Measurements from ENCODE around the gene KCNQ1. TPM values are rescaled to one million over a fixed set of nuclear protein-coding genes. Genes with fewer than 3 reads are reported as not detected.

Gene KCNQ1
- total RNA-seq, 1 donor from 2014 or later = 0.07 TPM

DNA sequence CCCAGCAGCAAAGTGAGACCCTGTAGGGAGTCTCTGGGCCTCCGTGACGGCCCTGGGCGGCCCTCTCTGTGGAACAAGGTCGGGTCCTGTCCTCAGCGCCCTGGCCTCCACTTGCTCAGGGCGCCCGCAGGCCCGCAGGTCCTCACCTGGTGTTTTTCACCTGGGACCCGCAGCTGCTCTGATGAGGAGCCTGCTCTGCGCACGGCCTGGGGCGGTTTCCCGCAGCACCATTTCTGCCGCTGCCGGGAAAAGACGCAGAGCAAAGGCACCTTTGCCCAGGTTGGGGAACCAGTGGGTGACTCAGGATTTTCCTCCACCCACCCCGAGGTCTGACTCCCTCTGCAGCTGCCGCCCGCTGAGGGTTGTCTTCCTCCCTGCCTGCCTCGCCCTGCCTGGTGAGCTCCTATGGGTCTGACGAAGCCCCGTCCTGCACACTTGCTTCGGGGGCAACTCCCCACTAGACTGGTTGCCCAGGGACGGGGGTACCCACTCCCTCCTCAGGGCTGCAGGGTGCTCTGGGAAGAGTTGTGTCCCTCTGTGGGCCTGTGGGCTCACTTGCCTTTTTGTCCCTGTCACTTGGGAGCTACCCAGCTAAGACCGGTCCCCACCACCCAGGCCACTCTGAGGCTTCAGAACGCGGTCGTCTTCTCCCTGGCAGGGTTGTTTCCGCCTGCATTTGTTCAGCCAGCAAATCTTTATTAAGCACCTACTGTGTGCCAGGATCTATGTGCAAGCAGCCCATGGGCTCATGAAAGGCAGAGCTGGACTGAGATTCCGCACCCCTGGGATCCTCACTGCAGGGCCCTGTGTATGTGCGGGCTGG, 89.5 kb downstream of the KCNQ1 start:
- no peak for DNase-seq (ENCODE audit: low read depth, low spot score)

DNA sequence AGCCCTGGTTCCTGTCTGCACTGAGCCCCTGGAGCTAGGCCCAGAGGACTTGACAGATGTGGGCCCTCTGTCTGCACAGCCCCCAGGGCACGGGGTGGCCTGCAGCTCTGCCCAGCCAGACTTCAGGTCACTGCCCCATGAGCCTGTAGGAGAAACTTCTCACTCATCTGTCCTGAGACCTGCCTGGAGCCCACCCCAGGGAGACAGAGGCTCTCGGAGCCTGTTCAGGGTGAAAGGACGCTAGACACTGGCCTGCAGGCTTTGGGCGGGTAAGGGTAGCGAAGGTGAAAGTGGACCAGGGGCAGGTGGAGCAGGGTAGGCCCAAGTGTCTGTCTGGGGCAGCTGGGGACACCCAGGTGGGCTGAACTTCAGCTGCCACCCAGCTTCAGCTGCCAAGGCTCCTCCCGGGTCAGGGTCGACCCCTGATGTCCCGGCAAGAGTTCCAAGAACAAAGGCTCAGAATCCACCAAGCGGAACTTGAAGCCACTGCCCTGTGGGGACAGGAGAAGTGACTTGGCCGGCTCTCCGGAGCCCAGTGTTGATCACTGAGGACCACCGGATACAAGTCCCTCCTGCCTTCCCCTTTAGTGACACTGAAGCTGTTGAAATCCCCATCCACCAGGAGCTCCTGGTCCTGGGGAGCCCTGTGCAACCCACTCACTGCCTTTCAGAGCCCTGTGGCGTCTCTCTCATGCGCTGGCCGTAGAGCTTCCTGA, 90.3 kb downstream of the KCNQ1 start:
- no peak for DNase-seq (ENCODE audit: low read depth, low spot score)

DNA sequence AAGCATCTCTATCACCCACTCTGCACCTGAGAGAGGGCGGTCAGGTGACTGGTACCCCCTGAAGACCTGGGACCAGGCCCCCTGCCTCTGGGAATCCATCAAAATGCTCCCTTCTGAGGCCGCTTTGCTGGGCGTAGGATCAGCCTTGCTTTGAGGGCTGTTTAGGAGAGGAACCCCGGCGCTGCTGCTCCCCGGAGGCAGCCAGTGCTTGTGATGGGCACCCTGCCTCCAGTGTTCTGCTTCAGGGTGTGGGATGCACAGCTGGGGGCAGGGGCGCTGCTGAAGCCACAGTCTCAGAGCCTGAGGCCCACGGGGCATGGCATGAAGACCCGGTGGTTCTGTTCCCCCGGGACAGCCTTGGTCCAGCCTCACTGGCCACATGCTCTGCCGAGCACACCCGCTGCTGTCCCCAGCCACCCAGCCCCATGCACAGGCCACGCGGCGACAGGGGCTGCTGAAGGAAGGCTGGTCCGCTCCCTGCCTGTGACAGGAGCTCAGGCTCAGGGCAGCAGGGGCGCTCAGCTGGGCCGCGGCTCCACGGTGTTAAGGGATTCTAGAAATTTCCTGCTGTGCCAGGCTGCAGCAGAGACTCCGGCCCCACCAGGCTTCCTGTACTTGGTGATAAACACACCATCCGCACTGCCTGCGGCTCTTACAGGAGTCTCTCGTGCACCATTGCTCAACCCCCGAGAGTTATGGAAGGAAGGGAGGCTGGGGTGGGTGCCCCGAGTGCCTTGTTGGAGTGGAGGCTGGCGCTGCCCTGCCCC, 91.0 kb downstream of the KCNQ1 start:
- DNase-seq (ENCODE audit: low read depth, low spot score) = no peak

DNA sequence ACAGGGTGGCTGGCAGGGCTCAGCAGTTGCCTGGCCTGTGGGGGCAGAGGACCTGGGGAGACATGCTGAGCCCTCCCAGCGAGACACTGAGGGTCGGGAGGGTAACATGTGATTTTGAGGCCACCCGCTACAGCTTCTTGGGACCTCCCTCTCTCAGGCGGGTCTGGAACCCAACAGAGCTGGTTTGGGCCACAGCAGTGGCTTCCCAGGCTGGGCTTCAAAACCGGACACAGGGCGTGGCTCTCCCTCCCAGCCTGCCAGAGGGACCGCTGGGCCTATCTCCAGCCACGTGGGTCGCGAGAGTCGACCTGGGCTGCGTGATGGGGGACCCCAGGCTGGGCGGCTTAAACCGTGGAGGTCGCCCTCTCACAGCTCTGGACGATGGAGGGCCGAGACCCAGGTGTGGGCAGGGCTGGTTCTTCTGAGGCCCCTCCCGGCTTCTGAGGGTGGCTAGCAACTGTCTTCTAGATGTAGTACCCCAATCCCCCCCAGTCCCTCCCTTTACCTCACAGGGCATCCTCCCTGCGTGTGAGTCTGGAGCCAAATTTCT, 91.7 kb downstream of the KCNQ1 start:
- DNase-seq (ENCODE audit: low read depth, low spot score) = no peak

DNA sequence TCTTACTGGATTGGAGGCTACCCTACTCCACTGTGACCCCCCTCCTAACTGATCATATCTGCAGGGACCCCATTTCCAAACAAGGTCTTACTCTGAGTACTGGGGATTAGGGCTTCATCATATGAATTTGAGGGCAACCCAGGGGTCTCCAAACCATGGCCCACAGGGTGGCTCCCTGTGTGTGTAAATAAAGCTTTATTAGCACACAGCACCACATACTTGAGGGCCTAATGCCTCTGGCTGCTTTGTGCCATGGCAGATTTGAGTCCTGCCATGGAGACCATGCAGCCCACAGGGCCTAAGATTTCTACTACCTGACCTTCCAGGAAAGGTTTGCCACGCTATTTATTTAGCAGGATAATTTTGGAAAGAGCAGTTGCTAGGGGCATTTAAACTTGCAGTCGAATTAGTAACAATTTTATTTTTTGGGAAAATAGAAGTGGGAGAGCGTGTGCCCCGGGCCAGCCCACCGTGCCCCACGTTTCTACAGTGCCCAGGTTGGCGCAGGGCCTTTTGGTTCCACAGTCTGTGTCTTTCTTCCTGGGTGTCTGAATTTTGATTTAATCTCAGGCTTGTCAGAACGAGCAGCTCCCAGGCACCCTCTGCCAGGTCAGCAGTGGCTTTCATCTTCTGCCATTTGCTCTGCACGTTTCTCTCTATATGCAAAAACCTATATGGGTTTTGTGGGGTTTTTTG, 92.3 kb downstream of the KCNQ1 start:
- no peak for DNase-seq (ENCODE audit: low read depth, low spot score)

DNA sequence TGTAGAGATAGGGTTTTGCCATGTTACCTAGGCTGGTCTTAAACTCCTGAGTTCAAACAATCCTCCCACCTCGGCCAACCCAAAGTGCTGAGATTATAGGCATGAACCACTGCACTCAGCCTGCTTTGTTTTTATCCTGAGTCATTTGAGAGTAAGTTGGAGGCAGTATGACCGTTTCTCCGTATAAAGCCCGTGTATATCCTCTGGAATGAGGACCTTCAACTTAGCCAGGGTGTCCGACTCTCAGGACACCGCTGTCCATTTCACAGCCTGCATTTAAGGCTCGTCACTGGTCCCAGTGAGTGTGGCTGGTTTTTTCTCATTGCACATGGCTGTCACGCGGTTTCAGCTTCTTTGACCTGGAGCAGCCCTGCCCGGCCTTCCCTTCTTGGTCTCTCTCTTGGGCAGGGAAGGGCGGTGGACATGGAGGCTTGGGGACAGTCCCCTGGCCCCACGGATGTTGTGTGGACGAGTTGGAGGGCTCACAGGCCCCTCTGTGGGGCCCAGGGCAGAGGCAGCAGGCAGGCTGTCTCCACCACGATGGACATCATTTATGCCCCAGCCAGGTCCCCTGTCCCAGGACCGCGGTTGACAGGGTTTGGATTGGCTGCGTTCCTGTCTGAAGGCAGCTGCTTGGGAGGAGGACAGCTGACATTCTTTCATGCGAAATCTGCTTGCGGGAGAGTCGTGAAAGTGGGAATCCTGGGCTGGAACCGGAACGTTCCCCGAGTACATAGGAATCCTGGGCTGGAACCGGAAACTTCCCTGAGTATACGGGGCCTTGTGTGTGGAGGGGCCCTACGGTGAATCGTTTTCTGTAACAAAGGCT, 93.3 kb downstream of the KCNQ1 start:
- no peak for DNase-seq (ENCODE audit: low read depth, low spot score)

DNA sequence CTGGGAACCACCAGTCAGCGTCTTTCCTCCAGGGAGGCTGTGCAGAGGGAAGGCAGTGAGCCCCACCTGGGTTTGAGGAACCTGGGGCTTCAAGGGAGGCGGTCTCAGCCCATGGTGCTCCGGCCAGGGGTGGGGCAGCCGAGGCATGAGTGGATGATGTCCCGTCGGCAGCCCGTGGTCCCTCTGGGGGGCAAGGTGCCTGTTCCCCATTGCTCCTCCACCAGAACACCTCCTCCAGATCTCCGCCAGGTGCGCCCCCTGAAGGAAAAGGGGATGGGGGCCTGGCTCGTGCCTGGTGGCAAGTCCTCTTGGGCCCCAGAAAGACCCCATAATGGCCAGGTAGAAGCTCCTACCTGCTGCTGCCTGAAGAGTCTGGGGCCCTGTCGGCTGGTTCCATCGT, 94.1 kb downstream of the KCNQ1 start:
- no peak for DNase-seq (ENCODE audit: low read depth, low spot score)

DNA sequence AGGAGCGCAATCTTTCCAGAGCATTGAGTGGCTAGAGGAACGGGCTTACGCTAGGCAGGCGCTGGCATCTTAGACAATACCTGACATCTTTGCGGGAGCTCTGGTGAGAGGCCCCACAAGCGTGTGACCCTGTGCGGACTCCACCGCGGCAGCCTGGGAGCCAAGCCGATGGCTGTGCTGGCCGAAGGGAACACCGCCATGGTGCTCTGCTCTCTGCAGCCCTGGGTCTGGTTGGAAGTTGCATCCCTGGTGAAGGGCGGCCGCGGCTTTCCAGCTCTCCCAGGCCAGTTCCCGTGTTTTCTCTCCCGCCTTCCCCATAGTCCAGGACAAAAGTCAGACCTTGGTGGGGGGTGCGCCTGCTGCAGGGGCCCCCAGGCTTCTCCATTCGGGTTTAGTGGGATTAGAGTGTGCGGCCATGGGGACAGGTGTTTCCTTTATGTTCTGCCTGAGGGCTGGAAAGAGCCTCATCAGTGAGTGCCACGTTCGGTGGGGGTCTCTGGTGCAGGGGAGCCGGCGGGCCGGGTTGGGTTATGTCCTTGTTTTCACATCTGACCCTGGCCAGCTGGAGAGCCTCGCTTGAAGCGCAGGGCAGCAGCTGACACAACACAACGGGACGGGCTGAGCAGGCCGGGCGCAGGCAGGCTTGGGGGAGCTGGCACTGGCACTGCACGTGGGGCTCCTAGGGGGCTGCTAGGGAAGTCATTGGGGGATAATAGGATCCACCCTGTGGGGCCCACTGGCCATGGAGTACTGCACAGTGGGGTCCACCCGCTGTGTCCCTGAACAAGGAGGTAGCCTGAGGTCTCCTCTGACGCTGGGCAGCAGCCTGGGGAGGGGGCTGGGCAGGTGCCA, 94.8 kb downstream of the KCNQ1 start:
- DNase-seq (ENCODE audit: low read depth, low spot score) = no peak

DNA sequence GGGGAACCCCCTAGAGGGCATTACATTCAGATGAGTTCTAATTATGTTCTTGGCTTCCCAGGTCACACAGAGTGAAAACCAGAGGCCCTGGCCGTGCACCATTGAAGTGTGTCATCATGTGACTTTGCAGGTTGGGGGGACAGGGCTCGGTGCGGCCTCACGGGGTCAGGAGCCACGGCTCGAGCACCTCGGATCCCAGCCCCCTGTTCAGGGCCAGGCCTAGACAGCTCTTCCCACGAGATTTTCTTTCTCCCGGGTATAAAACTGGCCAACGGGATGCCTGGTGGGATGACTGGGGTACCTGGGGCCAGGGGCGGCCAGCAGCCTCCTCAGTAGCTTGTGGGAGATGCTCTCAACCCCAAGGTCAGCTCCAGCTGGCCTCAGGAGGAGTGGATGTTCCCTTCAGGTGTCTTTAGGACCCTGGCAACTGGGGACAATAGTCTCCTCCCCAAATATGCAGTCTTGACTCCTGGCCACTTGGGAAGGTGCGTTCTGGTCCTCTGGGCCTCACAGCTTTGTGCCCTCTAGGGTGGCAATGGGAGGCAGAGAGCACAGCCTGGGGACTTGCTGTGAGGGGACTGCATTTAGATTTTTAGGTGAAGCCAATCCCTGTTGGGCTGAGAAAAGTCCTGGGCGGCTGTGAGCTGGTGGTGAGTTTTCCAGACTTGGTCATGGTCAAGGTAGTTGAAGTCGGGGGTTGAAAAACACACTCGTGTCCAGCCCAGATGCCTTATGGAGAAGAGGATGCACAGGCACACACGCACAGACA, 95.6 kb downstream of the KCNQ1 start:
- no peak for DNase-seq (ENCODE audit: low read depth, low spot score)

DNA sequence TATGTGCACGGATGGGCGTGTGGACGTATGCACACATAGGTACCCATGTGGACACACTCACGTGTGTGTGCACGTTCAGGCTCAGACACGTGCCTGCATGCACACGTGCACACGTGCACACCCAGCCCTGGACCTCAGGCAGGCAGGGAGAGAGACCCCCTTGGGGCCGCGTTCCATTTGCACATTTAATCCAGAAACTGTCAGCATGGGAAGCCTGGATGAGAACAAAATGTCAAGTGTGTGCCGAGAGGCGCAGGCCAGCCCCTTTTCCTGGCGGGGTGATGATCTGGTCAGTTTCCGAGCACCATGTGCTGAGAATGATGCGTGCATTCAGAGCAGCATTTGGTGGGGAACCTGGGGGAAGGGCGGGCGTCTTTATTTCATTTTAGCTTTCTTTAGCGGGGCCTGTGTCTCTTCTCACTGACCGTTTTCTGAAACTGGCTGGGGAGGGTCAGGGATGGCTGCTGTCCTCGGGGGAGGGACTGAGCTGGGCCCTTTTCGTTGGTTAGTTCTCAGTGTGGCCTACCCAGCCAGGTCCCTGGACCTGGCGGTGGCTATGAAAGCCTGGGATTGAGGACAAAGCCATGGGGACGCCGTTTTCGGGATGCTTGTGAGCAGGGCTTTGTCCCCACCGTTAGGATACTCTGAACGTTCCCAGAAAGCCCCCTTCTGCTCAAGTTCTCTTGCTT, 96.3 kb downstream of the KCNQ1 start:
- DNase-seq (ENCODE audit: low read depth, low spot score) = no peak

DNA sequence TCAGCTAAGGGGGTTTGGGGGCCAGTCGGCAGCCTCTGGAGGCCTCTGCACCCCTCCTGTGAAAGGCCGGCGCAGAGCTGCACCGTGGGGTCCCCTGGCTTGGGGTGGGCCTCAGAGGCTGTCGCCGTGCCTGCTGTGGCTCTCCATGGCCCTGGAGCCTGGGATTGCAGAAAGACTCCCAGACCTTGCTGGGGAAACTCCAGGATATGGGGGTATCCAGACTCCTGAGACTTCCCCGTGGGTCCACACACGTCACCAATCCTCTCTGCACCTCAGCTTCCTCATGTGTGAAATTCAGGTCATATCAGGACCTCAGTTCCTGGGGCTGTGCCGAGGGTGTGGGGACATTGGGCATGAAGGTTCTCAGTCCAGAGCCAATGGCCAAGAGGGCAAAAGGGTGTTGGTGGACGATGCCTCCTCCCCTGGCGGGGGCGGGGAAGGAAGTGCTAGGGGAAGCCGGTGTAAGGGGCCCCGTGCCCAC, 97.1 kb downstream of the KCNQ1 start:
- DNase-seq (ENCODE audit: low read depth, low spot score) = no peak

DNA sequence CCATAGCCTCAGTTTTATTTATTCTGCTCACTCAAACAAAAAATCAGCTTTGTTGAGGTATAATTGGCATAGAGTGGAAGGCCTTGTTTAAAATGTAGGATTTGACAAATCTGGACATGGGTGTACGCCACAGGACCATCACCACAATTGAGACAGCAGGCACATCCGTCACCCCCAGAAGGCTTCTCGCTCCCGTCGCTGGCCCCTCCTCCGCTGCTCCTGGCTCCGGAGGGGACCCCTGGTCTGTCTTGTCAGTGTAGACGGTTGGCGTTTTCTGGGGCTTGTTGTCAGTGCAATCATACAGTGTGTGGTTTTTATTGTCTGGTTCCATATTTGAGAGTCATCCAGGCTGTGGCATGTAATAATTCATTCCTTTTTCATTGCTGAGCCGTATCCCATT, 97.6 kb downstream of the KCNQ1 start:
- DNase-seq (ENCODE audit: low read depth, low spot score) = no peak

DNA sequence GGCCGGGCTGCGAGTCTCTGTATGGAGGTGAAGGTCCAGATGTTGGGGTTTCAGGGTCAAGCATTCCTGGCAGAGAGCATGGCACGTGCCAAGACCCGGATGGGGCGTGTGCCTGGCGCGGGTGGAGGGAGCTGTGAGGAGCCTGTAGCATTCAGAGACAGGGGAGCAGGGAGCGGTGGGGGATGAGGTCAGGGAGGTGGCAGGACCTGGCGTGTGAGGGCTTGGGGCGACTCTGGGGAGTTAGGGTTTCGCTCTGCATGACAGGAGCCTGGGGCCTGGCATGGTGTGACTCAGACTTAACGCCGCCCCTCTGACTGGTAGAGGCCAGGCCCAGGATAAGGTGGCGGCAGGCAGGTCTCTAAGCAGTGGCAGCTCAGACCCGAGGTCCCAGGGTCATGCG, 103.0 kb downstream of the KCNQ1 start:
- no peak for DNase-seq (ENCODE audit: low read depth, low spot score)

DNA sequence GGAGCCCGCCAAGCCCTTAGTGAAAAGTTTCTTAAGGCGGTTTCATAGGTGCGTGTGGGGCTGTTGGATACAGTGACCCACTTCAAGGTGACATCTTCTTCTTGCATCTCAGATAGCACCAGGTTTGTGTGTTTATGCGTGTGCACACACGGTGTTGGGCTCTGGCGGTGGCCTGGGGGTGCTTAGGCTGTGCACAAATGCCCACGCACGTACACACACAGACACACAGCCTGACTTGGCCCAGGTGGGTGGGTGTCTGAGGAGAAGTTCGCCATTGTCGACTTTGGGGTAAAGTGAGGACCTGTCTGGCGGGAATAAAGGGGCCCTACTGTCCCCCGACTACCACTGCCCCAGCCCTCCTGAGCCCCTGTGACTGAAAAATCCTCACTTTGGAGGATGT, 103.8 kb downstream of the KCNQ1 start:
- DNase-seq (ENCODE audit: low read depth, low spot score) = no peak

DNA sequence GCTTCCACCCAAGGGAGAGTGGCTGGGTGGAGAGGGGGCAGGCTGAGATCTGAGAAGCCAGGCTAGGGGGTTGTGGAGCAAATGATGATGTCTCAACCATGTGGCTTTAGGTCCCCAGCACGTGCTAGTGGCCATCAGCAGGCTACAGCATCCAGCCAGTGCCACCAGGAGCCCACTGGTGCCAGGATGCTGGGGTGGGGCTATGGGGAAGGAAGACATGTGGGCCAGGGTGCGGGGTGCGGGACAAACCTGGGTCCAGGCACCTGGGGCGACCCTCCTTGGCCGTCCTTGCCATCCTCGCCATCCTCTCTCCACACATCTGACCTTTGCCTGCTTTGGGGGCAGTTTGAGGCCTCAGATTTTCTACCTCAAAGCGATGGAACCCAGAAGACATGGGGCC, 104.3 kb downstream of the KCNQ1 start:
- no peak for DNase-seq (ENCODE audit: low read depth, low spot score)

DNA sequence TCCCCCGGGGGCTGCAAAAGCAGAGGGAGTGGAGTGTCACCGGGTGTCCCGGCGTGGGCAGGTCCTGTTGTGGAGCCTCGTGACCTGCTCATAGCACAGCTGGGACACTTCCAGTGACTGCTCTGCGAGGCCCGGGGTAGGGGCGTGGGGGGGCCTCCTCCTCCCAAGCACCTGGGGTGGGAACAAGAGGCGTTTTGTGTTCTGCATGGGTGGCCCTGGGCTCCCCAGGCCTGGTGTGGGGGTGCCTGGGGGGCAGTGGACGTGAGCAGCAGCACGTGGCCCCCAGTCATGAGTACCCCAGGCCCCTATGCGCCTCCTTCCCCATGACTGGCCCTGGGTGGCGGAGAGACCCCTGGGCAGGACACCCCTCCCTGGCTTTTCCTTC, 104.7 kb downstream of the KCNQ1 start:
- DNase-seq (ENCODE audit: low read depth, low spot score) = no peak

DNA sequence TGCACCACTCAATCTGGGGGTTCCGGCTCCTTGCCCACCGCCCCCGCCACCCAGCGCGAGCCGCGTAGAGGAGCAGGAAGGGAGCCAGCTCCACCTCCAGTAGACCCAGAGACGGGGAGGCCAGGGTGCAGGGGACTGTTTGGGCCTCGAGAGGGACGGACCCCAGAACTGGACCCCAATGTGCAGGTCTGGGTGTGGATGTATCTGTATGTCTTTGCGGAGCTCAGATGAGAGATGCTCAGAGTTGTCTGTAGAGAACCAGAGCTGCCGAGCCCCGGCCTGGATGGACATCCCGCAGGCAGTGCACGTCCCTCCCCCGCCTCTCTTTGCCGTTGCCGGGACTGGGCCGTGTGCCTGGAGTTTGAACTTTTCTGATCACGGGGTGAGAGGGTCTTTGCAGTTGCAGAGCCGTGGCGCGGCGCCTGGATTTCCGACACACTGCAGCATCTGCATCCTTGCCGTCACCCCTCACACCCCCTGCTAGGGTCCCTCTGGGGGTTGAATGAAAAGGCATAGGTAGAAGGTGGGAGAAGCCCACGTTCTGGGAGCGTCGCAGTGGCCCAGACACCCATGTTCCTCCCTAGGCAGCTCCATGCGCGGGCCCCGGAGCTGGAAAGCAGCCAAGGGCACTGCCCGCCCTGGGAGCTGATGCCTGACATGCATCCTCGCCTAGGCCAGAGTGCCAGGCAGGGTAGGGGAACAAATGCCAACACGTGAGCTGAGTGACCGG, 105.2 kb downstream of the KCNQ1 start:
- no peak for DNase-seq (ENCODE audit: low read depth, low spot score)

Data from pulmonary artery endothelial cell (primary cell).